Adipocyte (in vitro differentiated cells): ENCODE data around the gene SERTAD1.
"Not testable (repeated sequence)": the region's sequence is repeated elsewhere in the genome, so short reads cannot be mapped to it uniquely, and the experiment has no call there.

Source experiments
- DNase-seq: peaks from one replicate; pipeline ENCODE4 v3.0.0-alpha.2; 2015; ENCODE audit warnings: low read depth
- H3K27me3 ChIP-seq: replicated peaks from 2 replicates; pipeline ENCODE4 v1.7.0; 2013; ENCODE audit warnings: mild to moderate bottlenecking, low read length, moderate library complexity; ENCODE audit not compliant: control insufficient read depth, insufficient read depth
- H3K36me3 ChIP-seq: 2 replicates; pipeline ENCODE4 v1.7.0; 2013; ENCODE audit warnings: low read length, mild to moderate bottlenecking, moderate library complexity; ENCODE audit not compliant: control insufficient read depth, insufficient read depth, severe bottlenecking
- H3K4me1 ChIP-seq: 2 replicates; pipeline ENCODE4 v1.7.0; 2013; ENCODE audit warnings: mild to moderate bottlenecking, low read length, moderate library complexity; ENCODE audit not compliant: control insufficient read depth, insufficient read depth
- H3K4me3 ChIP-seq: 2 replicates; pipeline ENCODE4 v1.7.0; 2013; ENCODE audit warnings: mild to moderate bottlenecking, low read length, moderate library complexity
- H3K9ac ChIP-seq: 2 replicates; pipeline ENCODE4 v1.7.0; 2013; ENCODE audit warnings: mild to moderate bottlenecking, low read length, moderate library complexity
- H3K9me3 ChIP-seq: 2 replicates; pipeline ENCODE4 v1.7.0; 2013; ENCODE audit warnings: mild to moderate bottlenecking, low read length, moderate library complexity; ENCODE audit not compliant: control insufficient read depth

SERTAD1 gene

GRCh38 chr19:40412866-40413265 lies 12.9 kb downstream of the SERTAD1 start:
- Histone ChIP-seq H3K4me1 (no peaks in the 10 kb centered on the region), H3K27me3 (peaks cover 3% of the 10 kb centered on the region), H3K36me3 (no peaks in the 10 kb centered on the region), H3K9ac (no peak overlapping the region), H3K9me3 (no peaks in the 10 kb centered on the region), H3K4me3 (no peak overlapping the region)
- DNase-seq: no peak

DNA sequence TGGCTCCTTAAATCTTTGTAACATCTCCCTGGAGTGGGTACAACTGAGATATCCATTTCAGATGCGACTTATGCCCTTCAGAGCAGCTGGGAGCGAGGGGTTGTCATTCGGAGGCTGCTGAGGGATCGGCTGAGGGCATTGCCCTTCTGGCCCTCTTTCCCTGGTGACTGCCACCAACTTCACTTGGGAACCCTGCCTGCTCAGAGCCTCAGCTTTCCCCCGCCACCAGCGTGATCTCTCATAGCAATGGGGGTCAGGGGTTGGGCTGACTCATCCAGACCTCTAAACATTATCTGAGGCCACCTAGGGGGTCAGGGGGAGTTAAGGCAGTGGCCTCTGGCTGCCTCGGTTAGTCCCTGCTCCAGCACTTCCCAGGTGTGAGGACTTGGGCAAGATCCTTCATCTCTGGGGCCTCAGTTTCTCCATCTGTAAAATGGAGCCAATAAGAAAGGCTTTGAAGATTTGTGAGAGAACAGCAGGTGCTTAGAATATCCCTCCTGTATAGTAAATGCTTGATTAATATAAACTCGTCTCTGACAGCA lies 13.8 kb downstream of the SERTAD1 start:
- DNase-seq: no peak
- Histone ChIP-seq H3K36me3 (no peaks in the 10 kb centered on the region), H3K9ac (no peak overlapping the region), H3K9me3 (no peaks in the 10 kb centered on the region), H3K4me1 (no peaks in the 10 kb centered on the region), H3K27me3 (peaks cover 3% of the 10 kb centered on the region), H3K4me3 (no peak overlapping the region)

DNA sequence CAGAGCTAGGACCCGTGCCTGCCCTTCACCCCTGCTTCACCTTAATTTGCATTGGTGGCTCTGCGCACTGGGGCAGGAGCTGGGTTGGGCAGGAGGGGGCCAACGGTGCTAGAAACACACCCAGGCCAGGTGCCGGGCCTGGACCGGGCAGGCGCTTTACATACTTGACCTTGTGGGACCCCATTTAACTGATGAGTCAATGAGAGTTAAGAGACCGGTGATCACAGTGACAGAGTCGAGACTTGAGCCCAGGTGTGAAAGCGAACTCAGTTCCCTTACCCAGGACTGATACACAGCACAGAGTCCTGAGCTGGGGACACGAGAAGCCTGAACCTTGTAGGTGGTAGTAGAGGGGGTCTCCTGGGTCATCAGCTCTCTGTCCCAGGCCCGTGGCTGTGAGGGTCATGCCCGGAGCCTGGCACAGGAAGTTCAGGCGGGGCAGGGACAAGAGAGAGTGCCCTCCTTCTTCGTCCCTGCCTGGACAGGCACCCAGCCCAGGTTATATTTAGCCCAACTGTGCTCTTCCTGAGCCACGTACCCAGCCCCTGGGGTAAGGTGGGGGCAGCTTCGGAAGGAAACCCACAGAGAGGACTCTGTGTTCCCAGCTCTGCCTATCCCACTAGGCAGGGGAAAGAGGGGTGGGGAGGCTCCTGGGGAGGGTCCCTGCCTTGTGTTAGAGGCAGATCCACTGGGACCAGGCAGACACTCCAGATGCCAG lies 14.5 kb downstream of the SERTAD1 start:
- Histone ChIP-seq H3K4me1 (no peaks in the 10 kb centered on the region), H3K4me3 (no peak overlapping the region), H3K27me3 (peaks cover 3% of the 10 kb centered on the region), H3K9ac (no peak overlapping the region), H3K9me3 (no peaks in the 10 kb centered on the region), H3K36me3 (no peaks in the 10 kb centered on the region)
- DNase-seq: no peak

DNA sequence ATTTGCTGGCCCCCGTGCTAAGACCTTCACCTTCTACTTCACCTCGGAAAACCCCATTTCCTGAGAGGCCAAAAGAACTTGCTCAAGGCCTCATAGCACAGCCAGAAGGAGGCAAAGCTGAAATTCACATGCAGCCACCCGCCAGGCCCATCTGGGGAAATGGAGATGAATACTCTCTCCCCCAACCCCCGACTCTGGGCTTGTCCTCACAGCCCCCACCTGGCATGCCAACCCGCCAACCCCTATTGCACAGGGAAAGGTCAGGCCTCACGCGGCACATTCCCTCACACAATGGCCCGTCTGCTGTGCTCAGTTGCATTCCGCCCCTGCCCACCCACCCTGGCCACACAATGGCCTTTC lies 15.8 kb downstream of the SERTAD1 start:
- Histone ChIP-seq H3K9me3 (no peaks in the 10 kb centered on the region), H3K4me1 (peaks cover 3% of the 10 kb centered on the region), H3K27me3 (peaks cover 3% of the 10 kb centered on the region), H3K4me3 (no peak overlapping the region), H3K36me3 (no peaks in the 10 kb centered on the region), H3K9ac (no peak overlapping the region)
- no peak for DNase-seq

GRCh38 chr19:40408598-40408925 lies 17.2 kb downstream of the SERTAD1 start:
- H3K9me3 ChIP-seq, H3K27me3 ChIP-seq, H3K36me3 ChIP-seq, H3K9ac ChIP-seq, DNase-seq, H3K4me3 ChIP-seq, H3K4me1 ChIP-seq: not testable (repeated sequence)

GRCh38 chr19:40407714-40408597 lies 17.8 kb downstream of the SERTAD1 start:
- no peak overlapping the region for H3K9ac ChIP-seq
- H3K27me3 ChIP-seq: peaks cover 3% of the 10 kb centered on the region
- no peak for DNase-seq
- no peak overlapping the region for H3K4me3 ChIP-seq
- peaks cover 12% of the 10 kb centered on the region for H3K4me1 ChIP-seq
- H3K36me3 ChIP-seq: no peaks in the 10 kb centered on the region
- no peaks in the 10 kb centered on the region for H3K9me3 ChIP-seq

DNA sequence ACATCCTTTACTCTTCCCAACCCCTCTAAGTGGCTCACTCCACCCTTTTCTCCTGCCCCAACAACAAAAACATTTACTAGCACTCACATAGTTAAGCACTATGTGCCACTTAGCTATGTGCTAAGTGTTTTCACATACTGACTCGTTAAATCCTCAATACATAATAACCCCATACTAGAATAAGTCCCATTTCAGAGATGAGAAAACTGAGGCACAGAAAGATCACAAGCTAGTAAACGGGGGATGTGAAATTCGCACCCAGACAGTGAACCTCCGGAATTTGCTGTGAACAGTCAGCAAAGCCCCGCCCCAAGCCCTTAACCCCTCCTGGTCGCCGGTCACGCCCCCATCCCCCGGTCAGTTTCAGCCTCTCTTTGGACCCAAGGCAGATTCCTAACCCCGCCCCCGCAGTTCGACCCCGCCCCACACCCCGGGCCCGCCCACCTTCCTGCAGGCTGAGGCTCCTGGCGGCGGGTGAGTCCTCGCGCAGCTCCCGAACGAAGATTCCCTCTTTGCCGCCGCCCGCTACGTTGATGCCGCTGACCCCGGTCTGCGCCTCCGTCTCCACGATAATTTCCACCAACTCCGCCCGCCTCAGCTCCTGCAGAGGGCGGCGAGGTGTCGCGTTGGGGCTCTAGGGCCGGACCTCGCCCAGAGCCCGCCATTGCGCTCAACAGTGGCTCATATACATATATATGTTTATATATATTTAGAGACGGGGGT lies 22.4 kb downstream of the SERTAD1 start:
- Histone ChIP-seq H3K27me3 (no peaks in the 10 kb centered on the region), H3K36me3 (no peaks in the 10 kb centered on the region), H3K4me3 (peak overlapping the region; percentile 81), H3K9me3 (no peaks in the 10 kb centered on the region), H3K4me1 (peaks cover 17% of the 10 kb centered on the region), H3K9ac (peak overlapping the region; percentile 77)
- DNase-seq: peak; percentile 90

DNA sequence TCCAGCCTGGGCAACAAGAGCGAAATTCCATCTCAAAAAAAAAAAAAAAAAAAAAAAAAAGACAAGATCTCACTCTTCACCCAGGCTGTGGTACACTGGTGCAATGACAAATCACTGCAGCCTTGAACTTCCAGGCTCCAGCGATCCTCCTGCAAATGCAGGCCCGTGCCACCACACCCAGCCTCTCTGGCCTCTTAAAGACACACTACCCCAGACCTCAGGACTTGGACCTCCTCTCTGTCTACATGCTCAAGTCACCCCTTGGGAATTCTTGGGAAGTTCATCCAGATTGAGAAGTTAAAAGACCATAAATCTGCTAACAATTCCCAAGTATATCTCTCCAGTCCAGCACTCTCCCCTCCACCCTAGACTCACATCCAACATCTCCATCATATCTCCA lies 25.2 kb downstream of the SERTAD1 start:
- DNase-seq: no peak
- no peaks in the 10 kb centered on the region for H3K9me3 ChIP-seq

GRCh38 chr19:40398417-40399131 lies 27.2 kb downstream of the SERTAD1 start:
- H3K36me3 ChIP-seq: no peaks in the 10 kb centered on the region
- no peak overlapping the region for H3K4me3 ChIP-seq
- no peaks in the 10 kb centered on the region for H3K9me3 ChIP-seq
- no peaks in the 10 kb centered on the region for H3K27me3 ChIP-seq
- H3K4me1 ChIP-seq: peaks cover 9% of the 10 kb centered on the region
- H3K9ac ChIP-seq: no peak overlapping the region
- DNase-seq: no peak

More for the DNA sequence above, 25.2 kb downstream of the SERTAD1 start:
- Histone ChIP-seq H3K9ac (no peak overlapping the region), H3K4me1 (peaks cover 17% of the 10 kb centered on the region), H3K36me3 (no peaks in the 10 kb centered on the region), H3K27me3 (no peaks in the 10 kb centered on the region), H3K4me3 (no peak overlapping the region)

DNA sequence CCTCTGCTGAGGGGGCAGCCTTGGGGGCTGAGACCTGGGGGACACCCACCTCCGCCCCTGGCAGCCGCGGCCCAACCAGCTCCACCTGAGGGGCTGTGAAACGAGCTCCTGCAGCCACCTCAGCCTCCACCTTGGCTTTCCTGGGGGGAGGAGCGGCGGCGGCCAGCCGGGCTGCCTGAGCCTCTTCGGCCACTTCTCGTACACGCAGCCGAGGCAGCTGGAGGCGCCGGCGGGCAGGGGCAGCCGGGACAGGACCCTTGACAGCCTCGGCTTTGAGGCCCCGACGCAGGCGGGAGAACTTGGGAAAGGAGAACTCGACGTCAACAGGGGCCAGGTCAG lies 28.3 kb downstream of the SERTAD1 start:
- H3K36me3 ChIP-seq: no peaks in the 10 kb centered on the region
- no peak for DNase-seq

More for the DNA sequence above, 28.3 kb downstream of the SERTAD1 start:
- Histone ChIP-seq H3K27me3 (no peaks in the 10 kb centered on the region), H3K9ac (no peak overlapping the region), H3K4me1 (peaks cover 5% of the 10 kb centered on the region), H3K4me3 (no peak overlapping the region), H3K9me3 (no peaks in the 10 kb centered on the region)
